Measurements from ENCODE around the gene CEACAM7.

CEACAM7 gene

DNA sequence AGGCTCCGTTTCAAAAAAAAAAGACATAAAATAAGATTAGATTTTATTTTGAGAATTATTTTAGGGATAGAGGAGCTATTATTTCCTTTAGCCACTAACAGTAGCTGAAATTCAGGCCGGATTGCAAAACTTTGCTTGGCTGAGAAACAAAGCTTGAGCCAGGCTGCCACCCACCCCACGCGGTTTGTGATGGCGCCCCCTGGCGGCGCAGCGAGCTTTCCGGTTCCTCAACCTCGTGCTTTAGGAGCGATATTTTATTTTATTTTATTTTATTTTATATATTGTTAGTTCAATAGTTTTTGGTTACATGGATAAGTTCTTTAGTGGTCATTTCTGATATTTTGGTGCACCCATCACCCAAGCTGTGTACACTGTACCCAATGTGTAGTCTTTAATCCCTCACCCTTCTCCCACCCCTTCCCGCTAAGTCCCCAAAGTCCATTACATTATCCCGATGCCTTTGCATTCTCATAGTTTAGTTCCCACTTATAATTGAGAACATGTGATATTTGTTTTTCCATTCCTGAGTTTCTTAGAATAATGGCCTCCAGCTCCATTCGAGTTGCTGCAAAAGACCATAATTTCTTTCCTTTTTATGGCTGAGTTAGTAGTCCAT is 41.4 kb downstream of the CEACAM7 start:
- no peak for DNase-seq

DNA sequence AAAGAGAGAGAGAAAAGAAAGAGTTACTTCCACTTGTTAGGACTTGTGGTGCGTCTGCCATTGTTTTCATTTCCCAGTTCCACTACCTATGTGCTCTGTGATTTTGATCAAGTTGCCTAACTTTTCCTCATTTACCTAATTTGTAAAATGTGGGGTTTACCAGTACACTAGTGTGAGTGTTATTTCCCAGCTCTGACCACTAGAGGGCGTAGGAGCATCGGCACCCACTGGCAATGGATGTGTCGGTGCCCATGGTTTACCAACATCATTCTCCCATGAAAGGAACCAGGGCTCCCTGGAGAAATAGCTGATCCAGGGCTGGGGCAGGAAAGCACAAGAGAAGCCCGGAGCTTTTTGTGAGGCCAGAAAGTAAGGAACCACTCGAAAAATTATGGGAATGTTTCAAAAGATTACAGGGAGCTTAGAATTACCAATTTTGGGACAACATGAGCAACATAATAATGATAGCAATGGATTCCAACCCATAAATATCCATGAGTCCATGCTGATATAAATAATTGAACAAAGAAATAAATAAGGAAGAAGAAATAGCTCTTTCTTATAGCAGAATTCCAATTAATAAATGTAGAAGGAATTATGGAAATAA is 46.1 kb downstream of the CEACAM7 start:
- DNase-seq = peak; percentile 14

DNA sequence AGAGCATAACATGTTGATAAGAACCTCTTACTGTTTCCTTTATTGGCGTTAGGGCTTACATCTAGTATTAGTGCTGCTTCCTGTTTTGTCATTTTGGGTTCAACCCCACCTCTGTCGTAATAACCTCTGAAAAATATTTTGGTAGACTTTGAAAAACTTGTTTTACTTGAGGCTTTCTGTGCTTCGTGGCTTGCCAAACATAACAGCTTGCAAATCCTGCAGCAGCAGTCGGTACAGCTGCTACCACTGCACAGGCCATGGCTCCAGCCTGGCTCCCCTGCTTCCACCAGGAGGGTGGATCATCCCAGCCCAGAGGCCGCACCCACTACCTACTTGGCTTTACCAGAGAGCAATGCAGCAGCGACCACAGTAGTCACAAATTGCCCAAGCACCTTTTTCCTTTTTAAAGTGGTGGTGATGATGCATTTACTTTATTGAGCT is 49.4 kb downstream of the CEACAM7 start:
- DNase-seq = no peak

DNA sequence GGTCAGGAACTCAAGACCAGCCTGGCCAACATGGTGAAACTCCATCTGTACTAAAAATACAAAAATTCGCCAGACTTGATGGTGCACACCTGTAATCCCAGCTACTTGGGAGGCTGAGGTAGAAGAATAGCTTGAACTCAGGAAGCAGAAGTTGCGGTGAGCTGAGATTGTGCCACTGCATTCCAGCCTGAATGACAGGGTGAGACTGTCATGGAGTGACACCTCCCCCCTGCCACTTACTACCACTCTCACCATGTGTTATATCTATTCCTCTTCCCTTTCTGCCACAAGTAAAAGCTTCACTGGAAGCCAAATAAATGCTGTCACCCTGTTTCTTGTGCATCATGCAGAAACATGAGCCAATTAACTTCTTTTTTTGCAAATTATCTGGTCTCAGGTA is 50.6 kb downstream of the CEACAM7 start:
- DNase-seq = no peak

DNA sequence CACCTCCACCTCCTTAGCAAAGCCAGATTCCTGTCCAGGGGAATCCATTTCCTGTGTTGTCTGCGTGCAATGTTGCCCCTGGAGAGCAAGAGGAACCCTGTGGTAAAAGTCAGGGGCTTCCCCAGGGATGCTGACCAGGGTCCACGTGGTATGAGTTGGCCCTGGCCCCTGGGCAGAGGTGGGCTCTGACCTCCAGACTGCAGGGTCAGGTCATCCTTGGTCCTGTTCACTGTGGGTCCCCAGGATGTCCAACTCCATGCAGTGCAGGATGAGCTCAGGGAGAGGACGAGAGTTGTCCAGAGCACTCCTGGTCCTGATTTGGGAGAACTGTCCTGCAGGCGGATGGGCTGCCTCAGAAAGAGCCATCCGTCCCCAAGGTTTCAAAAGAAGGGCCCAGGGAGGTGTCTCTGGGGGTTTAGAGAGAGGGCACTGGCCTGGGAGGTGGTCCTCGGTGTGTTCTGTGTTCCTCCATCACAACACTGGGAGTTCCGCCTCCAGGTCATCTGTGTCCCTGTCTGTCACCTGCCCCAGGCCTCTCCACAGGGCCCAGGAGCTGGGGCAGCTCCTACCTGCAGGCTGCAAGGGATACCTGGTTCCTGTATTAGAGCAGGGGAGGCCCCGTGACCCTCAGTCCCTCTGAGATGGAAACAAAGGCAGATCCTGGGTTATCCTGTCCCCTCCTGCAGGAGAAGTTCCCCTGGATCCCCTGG is 59.9 kb downstream of the CEACAM7 start:
- DNase-seq = no peak

DNA sequence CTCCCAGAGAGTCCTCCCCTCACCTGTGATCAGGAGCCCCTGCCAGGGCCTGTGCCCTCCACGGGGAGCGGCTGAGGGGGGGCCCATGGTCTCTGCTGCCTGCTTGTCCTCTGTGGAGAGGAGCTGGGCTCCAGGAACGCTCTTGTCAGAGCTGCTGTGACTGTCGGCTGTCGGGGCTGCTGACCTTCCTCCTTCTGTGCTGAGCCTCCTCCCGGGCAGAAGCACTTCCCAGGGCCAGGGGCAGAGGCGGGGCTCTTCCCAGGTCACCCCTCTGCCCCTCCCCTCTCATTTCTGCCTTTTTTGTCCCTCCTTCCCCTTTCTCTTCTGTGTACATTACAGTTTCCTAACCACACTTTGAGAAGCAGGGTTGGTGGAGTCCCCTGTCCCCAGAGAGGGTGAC is 61.2 kb downstream of the CEACAM7 start, which contains the start of gene CEACAM4:
CEACAM4 (minus strand) TSS at position 198 of the 400 bp plus-strand sequence; CDS start at position 87, 111 bp downstream.
- no peak for DNase-seq

DNA sequence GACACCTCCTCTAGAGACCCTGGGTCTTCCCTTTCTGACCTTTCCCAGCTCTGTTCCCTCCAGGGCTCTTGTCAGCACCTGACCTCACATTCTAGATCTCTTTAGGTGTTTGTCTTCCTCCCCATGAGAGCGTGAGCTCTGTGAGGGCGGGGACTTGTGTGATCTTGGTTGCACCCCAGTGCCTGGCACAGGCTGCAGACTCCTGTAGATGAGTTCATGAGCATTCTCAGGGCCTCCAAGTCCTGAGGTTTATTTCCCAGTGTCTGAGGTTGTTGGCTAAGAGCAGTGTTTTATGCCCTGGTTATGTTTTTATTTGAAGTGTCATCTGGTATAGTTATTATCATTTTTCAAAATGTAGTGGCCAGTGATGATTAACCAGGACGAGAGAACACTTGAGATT is 61.8 kb downstream of the CEACAM7 start:
- no peak for DNase-seq

DNA sequence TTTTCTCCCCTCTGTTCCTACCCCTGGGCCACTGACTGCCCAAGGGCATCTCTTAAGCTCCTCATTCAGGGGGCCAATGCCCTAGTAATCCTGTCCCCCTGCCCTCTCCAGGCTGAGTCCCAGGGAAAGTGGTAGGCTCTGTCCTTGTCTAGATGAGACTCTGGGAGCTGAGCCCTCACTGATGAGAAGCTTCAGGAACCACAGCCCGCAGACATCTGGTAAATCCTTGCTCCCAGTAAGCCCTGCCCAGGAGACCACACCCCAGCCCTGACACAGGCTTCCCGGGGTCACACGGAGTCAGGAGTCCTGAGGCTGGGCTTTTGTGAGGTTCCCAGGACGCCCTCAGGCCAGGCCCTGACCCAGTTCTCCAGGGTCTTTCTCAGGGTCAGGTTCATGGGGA is 63.1 kb downstream of the CEACAM7 start:
- no peak for DNase-seq

DNA sequence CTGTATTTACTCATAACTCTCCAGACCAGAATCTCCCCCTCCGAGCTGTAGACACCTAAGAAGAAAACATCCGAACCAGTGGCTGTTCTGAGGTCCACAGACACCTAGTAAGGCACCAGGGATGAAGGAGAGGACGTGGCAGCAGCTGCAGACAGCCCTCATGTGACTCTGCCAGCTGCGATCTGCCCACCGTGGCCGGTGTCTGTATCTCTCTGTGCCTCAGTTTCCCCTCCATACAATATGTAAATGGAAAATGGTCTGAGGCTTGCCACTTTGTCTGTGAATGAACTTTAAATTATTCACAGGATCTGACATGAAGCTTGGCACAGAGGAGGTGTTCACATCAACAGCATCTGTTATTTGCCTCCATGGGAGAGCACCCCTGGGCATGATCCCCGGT is 63.6 kb downstream of the CEACAM7 start:
- DNase-seq = no peak

DNA sequence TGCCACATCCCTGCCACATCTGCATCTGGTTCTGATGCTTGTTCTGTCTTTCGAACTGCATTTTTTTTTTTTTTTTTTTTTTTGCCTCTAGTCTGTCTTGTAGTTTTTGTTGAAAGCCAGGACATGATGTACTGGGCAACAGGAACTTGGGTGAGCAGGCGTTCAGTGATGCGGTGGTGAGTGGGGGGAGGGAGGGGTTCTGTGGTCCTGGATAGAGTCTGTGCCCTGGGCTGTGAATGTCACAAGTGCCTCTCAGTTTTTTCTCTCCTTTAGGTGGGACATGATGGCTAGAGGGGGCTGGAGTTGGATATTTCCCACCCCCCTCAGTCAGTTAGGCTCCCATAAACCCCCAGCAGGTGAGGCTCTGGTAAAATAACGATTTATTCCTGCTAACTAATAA is 64.7 kb downstream of the CEACAM7 start:
- DNase-seq = no peak
